Esophagus (tissue), 2 donors: ENCODE data around the gene GSG1L2. TPM values are rescaled to one million over a fixed set of nuclear protein-coding genes. Genes with fewer than 3 reads are reported as not detected.
"Not testable (repeated sequence)": the region's sequence is repeated elsewhere in the genome, so short reads cannot be mapped to it uniquely, and the experiment has no call there.

Experiments
- H3K27ac ChIP-seq, 2 donors: one replicate each; pipeline ENCODE4 v1.5.1; 2013; ENCODE audit warnings: low read depth in 2 of 2, mild to moderate bottlenecking in 2 of 2, inconsistent platforms in 1 of 2, low read length in 1 of 2, moderate library complexity in 1 of 2
- H3K27me3 ChIP-seq, 2 donors: one replicate each; pipeline ENCODE4 v1.6.1; 2013; ENCODE audit warnings: low read length in 2 of 2, control low read depth in 1 of 2, mild to moderate bottlenecking in 1 of 2; ENCODE audit not compliant: insufficient read depth in 2 of 2, control insufficient read depth in 1 of 2
- H3K36me3 ChIP-seq, 2 donors: one replicate each; pipeline ENCODE4 v1.6.1; 2013; ENCODE audit warnings: low read length in 1 of 2; ENCODE audit not compliant: control insufficient read depth in 2 of 2, insufficient read depth in 2 of 2
- H3K4me1 ChIP-seq, 2 donors: one replicate each; pipeline ENCODE4 v1.6.1; 2013; ENCODE audit warnings: low read length in 1 of 2; ENCODE audit not compliant: control insufficient read depth in 2 of 2, insufficient read depth in 2 of 2
- H3K4me3 ChIP-seq, 2 donors: one replicate each; pipeline ENCODE4 v1.5.1; 2013; ENCODE audit warnings: low read length in 2 of 2, mild to moderate bottlenecking in 2 of 2, low read depth in 1 of 2, moderate library complexity in 1 of 2
- H3K9me3 ChIP-seq, 2 donors: one replicate each; pipeline ENCODE4 v1.6.1; 2013; ENCODE audit warnings: mild to moderate bottlenecking in 2 of 2, low read depth in 1 of 2, low read length in 1 of 2, moderate library complexity in 1 of 2; ENCODE audit not compliant: control insufficient read depth in 2 of 2, insufficient read depth in 1 of 2
- WGBS, 2 donors: extraction: QIAGEN DNeasy Blood & Tissue Kit; methylation state at CpG; one replicate each; pipeline ENCODE4 v1.1.7; 2013; 5-methylcytosine and 5-hydroxymethylcytosine counted together
- polyA plus RNA-seq, 2 donors: library from polyadenylated mRNA; stranded (reverse); fragments of 200-250 nt; gene quantifications; one replicate each; pipeline ENCODE4 v1.2.3, GENCODE V29; 2013
- donor health status: healthy with polysubstance abuse.
- donor health status: Bipolar disorder and iron deficiency.

The GSG1L2 gene
- polyA plus RNA-seq, 2 donors = not detected

- Histone ChIP-seq H3K27ac (no peak overlapping the region), H3K4me3 (no peak overlapping the region), H3K27me3 (no peaks in the 10 kb centered on the region), H3K36me3 (no peaks in the 10 kb centered on the region), H3K4me1 (no peaks in the 10 kb centered on the region), H3K9me3 (no peaks in the 10 kb centered on the region)
- WGBS, 2 donors = 70 to 83% methylated on average over 7 of the region's 7 CpGs
Measured at GRCh38 chr17:9798724-9799123, 23.2 kb downstream of the GSG1L2 start.

GRCh38 chr17:9798008-9798407 lies 23.9 kb downstream of the GSG1L2 start:
- WGBS, 2 donors = 69 to 76% methylated on average over 3 of the region's 3 CpGs
- Histone ChIP-seq H3K9me3 (no peaks in the 10 kb centered on the region), H3K27me3 (no peaks in the 10 kb centered on the region), H3K27ac (no peak overlapping the region), H3K4me1 (no peaks in the 10 kb centered on the region), H3K36me3 (no peaks in the 10 kb centered on the region), H3K4me3 (no peak overlapping the region)

GRCh38 chr17:9792181-9792840 lies 29.6 kb downstream of the GSG1L2 start:
- Histone ChIP-seq H3K9me3 (no peaks in the 10 kb centered on the region), H3K27me3 (no peaks in the 10 kb centered on the region), H3K4me3 (no peak overlapping the region), H3K36me3 (no peaks in the 10 kb centered on the region), H3K27ac (no peak overlapping the region), H3K4me1 (no peaks in the 10 kb centered on the region)
- WGBS, 2 donors = 80 to 86% methylated on average over 15 of the region's 15 CpGs

- Histone ChIP-seq H3K27me3 (no peaks in the 10 kb centered on the region), H3K27ac (no peak within 1 kb of the TSS), H3K4me1 (no peaks in the 10 kb centered on the region), H3K4me3 (no peak within 1 kb of the TSS), H3K36me3 (no peaks in the 10 kb centered on the region), H3K9me3 (no peaks in the 10 kb centered on the region)
- 64 to 68% methylated on average over 15 of the region's 15 CpGs for WGBS, 2 donors
Measured at GRCh38 chr17:9790889-9791876, 30.7 kb downstream of the GSG1L2 start, which contains the start of gene DHRS7C. Gene DHRS7C, minus strand, starts transcription at chr17:9791592. Its CDS starts 308 bp downstream, at chr17:9791284.

GRCh38 chr17:9790316-9790715 lies 31.6 kb downstream of the GSG1L2 start:
- no peaks in the 10 kb centered on the region for H3K36me3 ChIP-seq
- WGBS, 2 donors = 61 to 75% methylated on average over 4 of the region's 4 CpGs
- no peaks in the 10 kb centered on the region for H3K4me1 ChIP-seq
- no peak overlapping the region for H3K4me3 ChIP-seq
- H3K27ac ChIP-seq = no peak overlapping the region
- no peaks in the 10 kb centered on the region for H3K27me3 ChIP-seq
- H3K9me3 ChIP-seq = no peaks in the 10 kb centered on the region

GRCh38 chr17:9788601-9789000 lies 33.3 kb downstream of the GSG1L2 start:
- no peak overlapping the region for H3K4me3 ChIP-seq
- WGBS, 2 donors = 77 to 81% methylated on average over 8 of the region's 8 CpGs
- H3K4me1 ChIP-seq = no peaks in the 10 kb centered on the region
- H3K27me3 ChIP-seq = no peaks in the 10 kb centered on the region
- no peaks in the 10 kb centered on the region for H3K9me3 ChIP-seq
- no peaks in the 10 kb centered on the region for H3K36me3 ChIP-seq
- no peak overlapping the region for H3K27ac ChIP-seq

- Histone ChIP-seq H3K9me3 (no peaks in the 10 kb centered on the region), H3K27me3 (no peaks in the 10 kb centered on the region), H3K4me1 (no peaks in the 10 kb centered on the region), H3K4me3 (no peak overlapping the region), H3K36me3 (no peaks in the 10 kb centered on the region), H3K27ac (no peak overlapping the region)
- 96% methylated on average over 2 of the region's 2 CpGs for WGBS, 2 donors
Measured at GRCh38 chr17:9784544-9784943, 37.3 kb downstream of the GSG1L2 start.

GRCh38 chr17:9783465-9783864 lies 38.4 kb downstream of the GSG1L2 start:
- not testable (repeated sequence) for H3K9me3 ChIP-seq, H3K36me3 ChIP-seq, H3K4me1 ChIP-seq, H3K27me3 ChIP-seq, H3K27ac ChIP-seq, H3K4me3 ChIP-seq
- WGBS, 2 donors = 90 to 91% methylated on average over 5 of the region's 5 CpGs

GRCh38 chr17:9783050-9783449 lies 38.8 kb downstream of the GSG1L2 start:
- Histone ChIP-seq H3K27me3 (no peaks in the 10 kb centered on the region), H3K36me3 (no peaks in the 10 kb centered on the region), H3K4me1 (no peaks in the 10 kb centered on the region), H3K9me3 (no peaks in the 10 kb centered on the region), H3K4me3 (no peak overlapping the region), H3K27ac (no peak overlapping the region)
- 70 to 72% methylated on average over 4 of the region's 4 CpGs for WGBS, 2 donors
